Activated naive CD4-positive, alpha-beta T cell (primary cell): Measurements from ENCODE around the gene RCSD1.

Source experiments
- DNase-seq, 4 experiments: peaks; one replicate each; lab custom pipeline; 2025; lab: John Stamatoyannopoulos, UW

Gene RCSD1

GRCh38 chr1:167693425-167694045, 63.5 kb downstream of the RCSD1 start:
- no peak for DNase-seq

GRCh38 chr1:167694691-167695090, 64.7 kb downstream of the RCSD1 start:
- no peak for DNase-seq

GRCh38 chr1:167695147-167695546, 65.1 kb downstream of the RCSD1 start:
- no peak for DNase-seq

- DNase-seq, result no peak
These were observed 65.9 kb downstream of the RCSD1 start for GRCh38 chr1:167695756-167696561.

- no peak for DNase-seq
These were observed 67.7 kb downstream of the RCSD1 start for GRCh38 chr1:167697667-167698141.

- no peak for DNase-seq
These were observed 68.3 kb downstream of the RCSD1 start for GRCh38 chr1:167698313-167698712.

- DNase-seq, result no peak
These were observed 71.5 kb downstream of the RCSD1 start for GRCh38 chr1:167701510-167701909.

- DNase-seq, result no peak
These were observed 73.5 kb downstream of the RCSD1 start for GRCh38 chr1:167703557-167703956.

GRCh38 chr1:167704715-167705114, 74.7 kb downstream of the RCSD1 start:
- no peak for DNase-seq

- DNase-seq, result no peak
These were observed 75.2 kb downstream of the RCSD1 start for GRCh38 chr1:167705250-167705649.

GRCh38 chr1:167706363-167706762, 76.3 kb downstream of the RCSD1 start:
- no peak for DNase-seq

GRCh38 chr1:167706931-167707877, 77.2 kb downstream of the RCSD1 start:
- DNase-seq, result no peak

- no peak for DNase-seq
These were observed 77.9 kb downstream of the RCSD1 start for GRCh38 chr1:167707942-167708341.

GRCh38 chr1:167708940-167709389, 78.9 kb downstream of the RCSD1 start:
- DNase-seq, result no peak

- no peak for DNase-seq
These were observed 80.8 kb downstream of the RCSD1 start for GRCh38 chr1:167710836-167711235.

- DNase-seq, result no peak
These were observed 81.8 kb downstream of the RCSD1 start for GRCh38 chr1:167711797-167712196.

GRCh38 chr1:167713330-167714081, 83.5 kb downstream of the RCSD1 start:
- no peak for DNase-seq

- DNase-seq, result no peak
These were observed 84.0 kb downstream of the RCSD1 start for GRCh38 chr1:167714098-167714438.

- peak; percentile 80 to 91 (median 88) for DNase-seq
These were observed 84.6 kb downstream of the RCSD1 start for GRCh38 chr1:167714439-167715156.

- DNase-seq, result peak; percentile 64 to 73 (median 69)
These were observed 85.3 kb downstream of the RCSD1 start for GRCh38 chr1:167715157-167715999.
